Transverse colon (tissue), 4 donors: ENCODE results near the gene MSI2. TPM values are rescaled to one million over a fixed set of nuclear protein-coding genes. Genes with fewer than 3 reads are reported as not detected.
A peak's percentile ranks its signal among the peaks of the same experiment; 100 is the strongest.

Experiments
- DNase-seq: peaks from one replicate; pipeline ENCODE4 v3.0.0-alpha.2; 2019
- H3K27ac ChIP-seq, 4 donors: fragments of 200-600 bp; sonication (generic); 2 replicates each; pipeline ENCODE4 v1.5.1; 2016 to 2018; ENCODE audit warnings: inconsistent platforms in 4 of 4
- H3K27me3 ChIP-seq: fragments of 200-600 bp; sonication (generic); 2 replicates; pipeline ENCODE4 v1.5.1; 2017; ENCODE audit warnings: inconsistent platforms
- H3K36me3 ChIP-seq, 4 donors: fragments of 200-600 bp; sonication (generic); 2 replicates each; pipeline ENCODE4 v1.5.1; 2017 to 2019; ENCODE audit warnings: inconsistent platforms in 4 of 4
- H3K4me1 ChIP-seq, 4 donors: fragments of 200-600 bp; sonication (generic); 2 replicates each; pipeline ENCODE4 v1.5.1; 2017 to 2020; ENCODE audit warnings: inconsistent platforms in 4 of 4
- H3K4me3 ChIP-seq, 4 donors: fragments of 200-600 bp; sonication (generic); 1 replicate in 1 of 4; 2 replicates in 3 of 4; pipeline versions ENCODE4 v1.5.1 to v1.6.1; 2017 to 2019; ENCODE audit warnings: inconsistent platforms in 4 of 4
- H3K9me3 ChIP-seq, 2 donors: fragments of 200-600 bp; sonication (generic); 2 replicates each; pipeline ENCODE4 v1.5.1; 2017 to 2019; ENCODE audit warnings: inconsistent platforms in 2 of 2
- CTCF ChIP-seq, 5 experiments: fragments of 200-600 bp in 3 of 5; fragments of 450-650 bp in 2 of 5; sonication (generic) in 3 of 5; IDR thresholded peaks; 1 replicate in 2 of 5; 2 replicates in 3 of 5; pipeline ENCODE4 v1.5.1; 2016 to 2017; ENCODE audit warnings: antibody characterized with exemption in 5 of 5, inconsistent platforms in 3 of 5, mild to moderate bottlenecking in 2 of 5, moderate library complexity in 1 of 5
- EP300 ChIP-seq: sonication (generic); formaldehyde crosslinking; IDR thresholded peaks from one replicate; pipeline ENCODE4 v1.6.1; 2017; ENCODE audit warnings: antibody characterized with exemption, low read depth
- POLR2A ChIP-seq: fragments of 450-650 bp; IDR thresholded peaks from one replicate; pipeline ENCODE4 v1.6.1; 2016; ENCODE audit warnings: antibody characterized with exemption, mild to moderate bottlenecking, moderate library complexity
- POLR2AphosphoS5 ChIP-seq, 3 donors: sonication (generic); formaldehyde crosslinking; IDR thresholded peaks; one replicate each; pipeline ENCODE4 v1.6.1; 2016; ENCODE audit warnings: antibody characterized with exemption in 3 of 3
- WGBS, 2 donors: methylation state at CpG; one replicate each; pipeline ENCODE4 v1.1.5; 2018; ENCODE audit warnings: low coverage in 1 of 2; 5-methylcytosine and 5-hydroxymethylcytosine counted together
- in situ Hi-C, 4 donors: fragments of 200-750 bp; cut with MboI; loops; one replicate each; pipeline versions ENCODE4 v1.15.0 to v1.15.1; 2017; ENCODE audit warnings: low sequenced_read_pairs in 3 of 4, low pct_ligation_motif_present in 1 of 4, low pct_unique_long_range_greater_than_20kb in 1 of 4
- intact Hi-C: fragments of 100-400 bp; cut with DNase I; formaldehyde crosslinking; loops from one replicate; pipeline ENCODE4 v1.15.1; 2023; ENCODE audit warnings: low total_unique reads
- total RNA-seq, 4 donors: library from RNA; depleted of rRNA; stranded (reverse); fragments of >200 nt; gene quantifications; one replicate each; pipeline ENCODE4 v1.1.0, GENCODE V29; 2016

MSI2 gene
- total RNA-seq, 4 donors from 2014 or later = 20.6 to 36.0 (median 29.3) TPM

DNA sequence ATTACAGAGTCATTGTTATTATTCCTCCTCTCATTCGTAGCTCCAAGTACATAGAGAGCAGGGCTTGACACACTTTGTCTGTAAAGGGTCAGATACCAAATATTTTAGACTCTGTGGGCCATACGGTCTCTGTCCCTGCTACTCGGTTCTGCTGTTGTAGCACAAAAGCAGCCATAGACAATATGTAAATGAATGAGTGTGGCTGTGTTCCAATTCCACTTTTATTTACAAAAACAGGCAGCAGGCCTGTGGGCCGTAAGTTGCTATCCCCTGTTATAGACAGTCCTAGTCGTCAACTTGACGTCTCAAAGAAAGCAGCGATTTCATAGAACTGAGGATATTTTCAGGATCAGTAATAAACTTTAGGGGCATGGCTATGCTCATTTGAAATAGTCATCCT, 161.6 kb downstream of the MSI2 start:
- in situ Hi-C loops (loop anchor here in 1 of 4 donors (25.0 kb wide), 1 partner anchor 156 kb away; the partner anchor contains the start of gene MSI2), intact Hi-C loops (no loop called here)
- Histone ChIP-seq H3K27ac (no peak overlapping the region), H3K4me1 (peaks cover 0 to 44% (median 21%) of the 10 kb centered on the region in 4 donors), H3K36me3 (no peaks in the 10 kb centered on the region), H3K27me3 (no peaks in the 10 kb centered on the region), H3K9me3 (no peaks in the 10 kb centered on the region), H3K4me3 (no peak overlapping the region)
- WGBS, 2 donors = 86 to 92% methylated on average over 6 to 7 of the region's 7 CpGs
- no peak for DNase-seq
- TF ChIP-seq POLR2A = no peak
- TF ChIP-seq CTCF (IDR thresholded peaks at IDR 0.05) = no peak
- TF ChIP-seq POLR2AphosphoS5 (IDR thresholded peaks at IDR 0.05) = no peak
- TF ChIP-seq EP300 = no peak

DNA sequence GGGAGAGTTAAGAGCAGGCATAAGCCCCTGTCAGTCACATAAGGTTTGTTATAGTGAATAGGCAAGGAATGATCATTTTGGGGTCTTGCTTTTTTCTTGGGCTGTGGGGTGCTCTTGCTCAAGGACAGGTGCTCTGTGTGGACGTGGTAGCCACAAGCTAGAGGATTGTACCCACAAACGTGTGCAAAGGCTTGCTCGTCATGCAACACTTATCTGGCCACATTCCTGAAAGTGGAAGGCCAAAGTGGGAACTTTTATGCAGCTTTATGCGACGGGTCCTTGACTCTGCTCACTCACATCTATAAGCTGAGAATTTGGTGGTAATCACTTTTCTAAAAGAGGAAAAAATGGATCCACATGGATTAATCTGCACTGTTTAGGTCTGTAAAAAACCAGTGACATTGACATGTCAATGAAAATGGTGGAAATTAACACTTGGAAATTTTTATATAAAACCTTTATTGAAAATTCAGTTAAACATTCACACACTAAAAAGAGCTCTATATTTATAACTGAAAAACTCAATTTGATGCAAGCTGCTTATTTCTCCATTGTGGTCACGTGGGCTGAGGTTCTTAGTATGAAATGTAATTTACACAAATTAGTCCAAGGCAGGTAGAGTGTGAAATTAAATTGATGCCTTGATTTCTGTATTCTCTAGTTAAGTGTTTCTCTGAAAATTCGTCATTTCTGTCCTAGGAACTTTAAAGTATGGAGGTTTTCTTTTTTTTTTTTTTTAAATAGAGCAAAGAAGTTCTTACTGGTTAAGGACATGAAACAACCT, 162.3 kb downstream of the MSI2 start:
- intact Hi-C loops = no loop called here
- Histone ChIP-seq H3K27me3 (no peaks in the 10 kb centered on the region), H3K4me3 (no peak overlapping the region), H3K36me3 (no peaks in the 10 kb centered on the region), H3K4me1 (peaks cover 0 to 44% (median 19%) of the 10 kb centered on the region in 4 donors), H3K9me3 (no peaks in the 10 kb centered on the region), H3K27ac (no peak overlapping the region)
- no peak for TF ChIP-seq CTCF (IDR thresholded peaks at IDR 0.05)
- TF ChIP-seq EP300 = no peak
- no peak for DNase-seq
- WGBS, 2 donors = 66 to 85% methylated on average over 2 to 7 of the region's 7 CpGs
- in situ Hi-C loops = loop anchor here in 1 of 4 donors (25.0 kb wide), 1 partner anchor 156 kb away; the partner anchor contains the start of gene MSI2

DNA sequence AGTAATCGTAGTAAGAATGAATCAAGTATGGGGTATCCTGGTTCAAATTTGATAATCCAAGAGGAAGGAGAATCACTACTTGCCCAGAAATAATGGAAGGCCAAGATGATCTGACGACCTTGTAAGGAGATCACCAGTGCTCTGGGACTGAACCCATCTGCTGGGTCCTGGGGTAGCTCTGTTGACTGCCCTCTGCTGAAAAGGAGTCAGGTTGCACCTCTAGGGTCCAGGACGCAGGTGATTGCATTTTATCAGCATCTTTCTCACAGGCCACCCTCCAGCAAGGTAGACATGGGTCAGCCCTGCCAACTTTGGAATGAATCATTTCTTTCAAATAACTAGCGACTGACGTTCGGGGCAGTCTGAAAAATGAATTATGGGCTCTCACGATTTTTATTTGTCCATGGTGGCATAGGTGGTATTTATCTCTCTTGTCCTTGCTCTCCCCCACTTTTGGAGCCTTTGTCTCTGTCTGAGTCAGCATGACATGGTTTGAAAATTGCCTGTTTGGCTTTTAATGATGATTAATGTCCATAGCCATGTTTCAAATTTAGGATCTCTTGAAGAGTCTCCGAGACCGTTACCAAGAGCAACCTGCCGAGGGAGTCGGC, 163.7 kb downstream of the MSI2 start:
- 92 to 96% methylated on average over 7 to 11 of the region's 11 CpGs for WGBS, 2 donors
- intact Hi-C loops (no loop called here), in situ Hi-C loops (loop anchor here in 1 of 4 donors (25.0 kb wide), 1 partner anchor 158 kb away; the partner anchor contains the start of gene MSI2)
- no peaks in the 10 kb centered on the region for H3K27me3 ChIP-seq
- H3K36me3 ChIP-seq = no peaks in the 10 kb centered on the region
- DNase-seq = no peak
- no peak for TF ChIP-seq CTCF (IDR thresholded peaks at IDR 0.05)
- no peak for TF ChIP-seq EP300
- TF ChIP-seq POLR2A = no peak
- no peak for TF ChIP-seq POLR2AphosphoS5 (IDR thresholded peaks at IDR 0.05)
- peak overlapping the region in 2 of 4 donors; percentile 79 for H3K27ac ChIP-seq
- H3K9me3 ChIP-seq = no peaks in the 10 kb centered on the region
- no peak overlapping the region for H3K4me3 ChIP-seq
- peaks cover 0 to 45% (median 18%) of the 10 kb centered on the region in 4 donors for H3K4me1 ChIP-seq
